Esophagus squamous epithelium (tissue), 5 donors: Measurements from ENCODE around the gene YPEL2. TPM values are rescaled to one million over a fixed set of nuclear protein-coding genes. Genes with fewer than 3 reads are reported as not detected.
"Not testable (repeated sequence)": the region's sequence is repeated elsewhere in the genome, so short reads cannot be mapped to it uniquely, and the experiment has no call there.

ENCODE experiments used
- DNase-seq: peaks from one replicate; lab custom pipeline; 2025; lab: John Stamatoyannopoulos, UW
- H3K27ac ChIP-seq, 4 donors: fragments of 200-600 bp; sonication (generic); one replicate each; pipeline ENCODE4 v1.5.1; 2016 to 2019; ENCODE audit warnings: mild to moderate bottlenecking in 1 of 4
- H3K27me3 ChIP-seq, 4 donors: fragments of 200-600 bp; sonication (generic); 1 replicate in 3 of 4; 2 replicates in 1 of 4; pipeline versions ENCODE4 v1.5.1 to v1.6.0; 2017 to 2021; ENCODE audit warnings: antibody characterized with exemption in 1 of 4
- H3K36me3 ChIP-seq, 3 donors: fragments of 200-600 bp; sonication (generic); one replicate each; pipeline ENCODE4 v1.5.1; 2016 to 2019
- H3K4me1 ChIP-seq, 3 donors: fragments of 200-600 bp; sonication (generic); one replicate each; pipeline ENCODE4 v1.5.1; 2017 to 2019
- H3K4me3 ChIP-seq, 4 donors: fragments of 200-600 bp; sonication (generic); 1 replicate in 3 of 4; 2 replicates in 1 of 4; pipeline ENCODE4 v1.5.1; 2016 to 2019; ENCODE audit warnings: mild to moderate bottlenecking in 2 of 4, moderate library complexity in 1 of 4
- H3K9me3 ChIP-seq, 3 donors: fragments of 200-600 bp; sonication (generic); one replicate each; pipeline ENCODE4 v1.5.1; 2016 to 2019
- POLR2A ChIP-seq, 4 donors: fragments of 450-650 bp; IDR thresholded peaks; one replicate each; pipeline ENCODE4 v1.6.1; 2017; ENCODE audit warnings: antibody characterized with exemption in 4 of 4, mild to moderate bottlenecking in 4 of 4, moderate library complexity in 3 of 4
- WGBS, 2 donors: methylation state at CpG; one replicate each; pipeline ENCODE4 v1.1.5; 2018; 5-methylcytosine and 5-hydroxymethylcytosine counted together
- intact Hi-C: fragments of 100-400 bp; cut with DNase I; formaldehyde crosslinking; loops from one replicate; pipeline ENCODE4 v1.15.0; 2022
- total RNA-seq, 4 donors: library from RNA; depleted of rRNA; stranded (reverse); fragments of >200 nt; gene quantifications; one replicate each; pipeline ENCODE4 v1.1.0, GENCODE V29; 2016
- TF ChIP-seq, protein P1 (sequence below), 6 experiments: fragments of 450-650 bp in 4 of 6; fragments of 200-600 bp in 2 of 6; sonication (generic) in 2 of 6; IDR thresholded peaks; one replicate each; pipeline ENCODE4 v1.5.1; 2016 to 2019; ENCODE audit warnings: antibody characterized with exemption in 6 of 6, mild to moderate bottlenecking in 4 of 6, moderate library complexity in 4 of 6
- donor health status: DM: yes; HTN: yes; CAD: no.

The YPEL2 gene
- total RNA-seq, 4 donors from 2014 or later = 5.5 to 18.3 (median 11.2) TPM

DNA sequence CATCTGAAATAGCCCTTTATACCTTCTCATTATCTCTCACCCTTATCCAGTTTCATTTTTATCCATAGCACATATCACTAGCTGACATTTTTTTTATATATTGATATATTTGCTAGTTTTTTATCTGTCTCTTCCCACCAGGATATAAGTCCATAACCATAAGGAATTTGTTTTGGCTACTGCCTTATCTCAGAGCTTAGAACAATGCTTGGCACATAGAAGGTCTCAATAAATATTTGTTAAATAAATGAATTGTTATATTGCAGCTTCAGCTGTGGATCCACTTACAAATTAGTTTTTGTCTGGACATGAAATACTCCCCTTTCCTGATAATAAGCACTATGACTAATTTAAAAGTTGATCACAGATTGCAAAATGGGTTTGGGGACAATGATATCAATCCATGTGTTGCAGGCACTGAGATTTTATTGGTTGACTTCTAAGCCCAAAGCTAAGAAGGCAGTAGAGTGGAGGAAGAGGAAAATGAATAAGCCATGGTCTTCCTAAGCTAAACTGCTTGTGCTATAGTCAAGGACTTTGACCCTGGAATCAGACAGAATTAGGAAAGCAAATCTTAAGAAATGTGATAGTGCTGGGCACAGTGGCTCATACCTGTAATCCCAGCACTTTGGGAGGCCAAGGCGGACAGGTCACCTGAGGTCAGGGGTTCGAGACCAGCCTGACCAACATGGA, 31.9 kb upstream of the YPEL2 start:
- Histone ChIP-seq H3K36me3 (no peaks in the 10 kb centered on the region), H3K27ac (no peak overlapping the region), H3K4me1 (peaks cover 0 to 24% (median 0%) of the 10 kb centered on the region in 3 donors), H3K4me3 (no peak overlapping the region), H3K9me3 (no peaks in the 10 kb centered on the region), H3K27me3 (no peaks in the 10 kb centered on the region)
- intact Hi-C loops = no loop called here
- DNase-seq = no peak
- WGBS, 2 donors = 83 to 90% methylated on average over 2 of the region's 2 CpGs
- TF ChIP-seq POLR2A (IDR thresholded peaks at IDR 0.05) = no peak
- TF ChIP-seq, protein P1, sequence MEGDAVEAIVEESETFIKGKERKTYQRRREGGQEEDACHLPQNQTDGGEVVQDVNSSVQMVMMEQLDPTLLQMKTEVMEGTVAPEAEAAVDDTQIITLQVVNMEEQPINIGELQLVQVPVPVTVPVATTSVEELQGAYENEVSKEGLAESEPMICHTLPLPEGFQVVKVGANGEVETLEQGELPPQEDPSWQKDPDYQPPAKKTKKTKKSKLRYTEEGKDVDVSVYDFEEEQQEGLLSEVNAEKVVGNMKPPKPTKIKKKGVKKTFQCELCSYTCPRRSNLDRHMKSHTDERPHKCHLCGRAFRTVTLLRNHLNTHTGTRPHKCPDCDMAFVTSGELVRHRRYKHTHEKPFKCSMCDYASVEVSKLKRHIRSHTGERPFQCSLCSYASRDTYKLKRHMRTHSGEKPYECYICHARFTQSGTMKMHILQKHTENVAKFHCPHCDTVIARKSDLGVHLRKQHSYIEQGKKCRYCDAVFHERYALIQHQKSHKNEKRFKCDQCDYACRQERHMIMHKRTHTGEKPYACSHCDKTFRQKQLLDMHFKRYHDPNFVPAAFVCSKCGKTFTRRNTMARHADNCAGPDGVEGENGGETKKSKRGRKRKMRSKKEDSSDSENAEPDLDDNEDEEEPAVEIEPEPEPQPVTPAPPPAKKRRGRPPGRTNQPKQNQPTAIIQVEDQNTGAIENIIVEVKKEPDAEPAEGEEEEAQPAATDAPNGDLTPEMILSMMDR (IDR thresholded peaks at IDR 0.05) = no peak

DNA sequence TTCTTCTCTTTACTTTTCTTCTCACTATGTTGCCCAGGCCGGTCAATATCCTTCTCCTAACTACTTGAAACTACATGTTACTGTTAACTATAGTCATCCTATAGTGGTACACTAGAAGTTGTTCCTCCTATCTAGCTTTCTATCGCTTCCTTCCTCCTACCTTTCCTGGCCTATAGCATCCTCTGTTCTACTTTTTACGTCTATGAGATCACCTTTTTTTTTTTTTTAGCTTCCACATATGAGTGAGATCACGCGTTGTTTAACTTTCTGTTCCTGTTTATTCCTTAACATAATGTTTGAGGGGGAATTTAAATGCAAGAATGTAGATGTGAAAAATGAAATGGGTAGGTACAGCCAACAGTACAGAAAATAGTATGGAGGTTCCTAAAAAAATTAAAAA, 30.5 kb upstream of the YPEL2 start:
- WGBS, 2 donors = 68 to 76% methylated on average over 5 of the region's 5 CpGs
- Histone ChIP-seq H3K27ac (no peak overlapping the region), H3K4me1 (peaks cover 0 to 15% (median 0%) of the 10 kb centered on the region in 3 donors), H3K4me3 (no peak overlapping the region), H3K27me3 (no peaks in the 10 kb centered on the region), H3K9me3 (no peaks in the 10 kb centered on the region), H3K36me3 (no peaks in the 10 kb centered on the region)
- no peak for TF ChIP-seq POLR2A (IDR thresholded peaks at IDR 0.05)
- TF ChIP-seq, protein P1 (IDR thresholded peaks at IDR 0.05) = no peak
- DNase-seq = no peak
- intact Hi-C loops = no loop called here

- Histone ChIP-seq H3K36me3 (no peaks in the 10 kb centered on the region), H3K4me3 (no peak overlapping the region), H3K27ac (no peak overlapping the region), H3K4me1 (no peaks in the 10 kb centered on the region), H3K27me3 (no peaks in the 10 kb centered on the region), H3K9me3 (no peaks in the 10 kb centered on the region)
- intact Hi-C loops = no loop called here
- WGBS, 2 donors = 77 to 87% methylated on average over 2 of the region's 2 CpGs
- TF ChIP-seq, protein P1 (IDR thresholded peaks at IDR 0.05) = no peak
- TF ChIP-seq POLR2A (IDR thresholded peaks at IDR 0.05) = no peak
- DNase-seq = no peak
Observed at GRCh38 chr17:59304811-59305210, 26.6 kb upstream of the YPEL2 start.

- Histone ChIP-seq H3K36me3 (no peaks in the 10 kb centered on the region), H3K4me1 (peaks cover 0 to 7% (median 3%) of the 10 kb centered on the region in 3 donors), H3K27me3 (no peaks in the 10 kb centered on the region), H3K4me3 (no peak overlapping the region), H3K9me3 (no peaks in the 10 kb centered on the region), H3K27ac (no peak overlapping the region)
- WGBS, 2 donors = 76 to 84% methylated on average over 5 to 6 of the region's 6 CpGs
- intact Hi-C loops = no loop called here
- no peak for TF ChIP-seq POLR2A (IDR thresholded peaks at IDR 0.05)
- TF ChIP-seq, protein P1 (IDR thresholded peaks at IDR 0.05) = no peak
- no peak for DNase-seq
Observed at GRCh38 chr17:59310263-59310920, 21.1 kb upstream of the YPEL2 start.

DNA sequence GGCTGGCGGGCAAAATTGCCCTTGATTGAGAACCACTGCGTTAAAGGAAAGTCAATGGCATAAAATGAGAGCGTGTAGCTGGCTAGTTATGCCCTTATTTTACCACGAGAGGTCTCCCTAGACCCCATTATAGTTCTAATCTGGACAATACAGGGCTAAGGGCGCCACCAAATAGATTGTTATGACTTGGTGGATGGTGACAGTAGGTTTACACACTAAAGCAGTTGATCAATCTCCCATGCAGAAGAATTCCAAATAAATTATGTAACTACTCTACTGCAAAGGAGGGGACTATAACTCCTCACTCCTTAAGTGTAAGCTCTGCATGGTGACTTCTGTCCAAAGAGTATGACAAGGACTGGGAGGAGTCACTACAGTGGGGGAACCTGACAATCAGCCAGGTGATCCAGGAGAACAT, 20.4 kb upstream of the YPEL2 start:
- Histone ChIP-seq H3K4me3 (no peak overlapping the region), H3K4me1 (peaks cover 0 to 7% (median 3%) of the 10 kb centered on the region in 3 donors), H3K27me3 (no peaks in the 10 kb centered on the region), H3K27ac (no peak overlapping the region), H3K9me3 (no peaks in the 10 kb centered on the region), H3K36me3 (no peaks in the 10 kb centered on the region)
- TF ChIP-seq, protein P1 (IDR thresholded peaks at IDR 0.05) = peak; percentile 40 to 89 (median 82)
- no peak for TF ChIP-seq POLR2A (IDR thresholded peaks at IDR 0.05)
- DNase-seq = no peak
- intact Hi-C loops = no loop called here
- 0 to 4% methylated on average over 5 of the region's 5 CpGs for WGBS, 2 donors

GRCh38 chr17:59311521-59311920, 19.9 kb upstream of the YPEL2 start:
- H3K4me3 ChIP-seq, H3K27ac ChIP-seq, H3K9me3 ChIP-seq, intact Hi-C loops, H3K27me3 ChIP-seq, H3K36me3 ChIP-seq, DNase-seq, H3K4me1 ChIP-seq: not testable (repeated sequence)
- 55 to 83% methylated on average over 2 to 4 of the region's 7 CpGs for WGBS, 2 donors
